GM18507 (cell line): ENCODE measurements around the gene PTPN23.
"Not testable (repeated sequence)": the region's sequence is repeated elsewhere in the genome, so short reads cannot be mapped to it uniquely, and the experiment has no call there.

Experiments used
- DNase-seq: peaks from one replicate; pipeline ENCODE4 v3.0.0; 2011; ENCODE audit warnings: low read depth; ENCODE audit not compliant: insufficient read length; ENCODE audit errors: extremely low spot score
- FAIRE-seq: peaks from 2 replicates; lab custom pipeline; 2011; peaks lifted over from hg19 to GRCh38; lab: Jason Lieb, UNC

Gene PTPN23

GRCh38 chr3:47370020-47370419 is 10.8 kb upstream of the PTPN23 start:
- FAIRE-seq, DNase-seq: not testable (repeated sequence)

- DNase-seq (peak; percentile 40), FAIRE-seq (peak; percentile 42)
Observed at GRCh38 chr3:47370887-47371697, 9.7 kb upstream of the PTPN23 start.

- FAIRE-seq (no peak), DNase-seq (no peak)
Observed at GRCh38 chr3:47374587-47374986, 6.2 kb upstream of the PTPN23 start.

- no peak for FAIRE-seq
- DNase-seq: no peak
Observed at GRCh38 chr3:47376393-47376792, 4.4 kb upstream of the PTPN23 start.

- DNase-seq (no peak), FAIRE-seq (no peak)
Observed at GRCh38 chr3:47377186-47377585, 3.6 kb upstream of the PTPN23 start.

- FAIRE-seq (no peak), DNase-seq (no peak)
Observed at GRCh38 chr3:47378869-47379268, 2.0 kb upstream of the PTPN23 start.

GRCh38 chr3:47379411-47379899 is 1.4 kb upstream of the PTPN23 start:
- FAIRE-seq: no peak

GRCh38 chr3:47380026-47380600 is 708 bp upstream of the PTPN23 start:
- DNase-seq (no peak), FAIRE-seq (peak; percentile 45)

More at GRCh38 chr3:47379411-47379899, 1.4 kb upstream of the PTPN23 start:
- DNase-seq: no peak

GRCh38 chr3:47381317-47382157 is 716 bp downstream of the PTPN23 start:
- peak; percentile 88 for FAIRE-seq
- peak; percentile 78 for DNase-seq

- DNase-seq (no peak), FAIRE-seq (no peak)
Observed at GRCh38 chr3:47384425-47384824, 3.6 kb downstream of the PTPN23 start.

- FAIRE-seq (no peak), DNase-seq (no peak)
Observed at GRCh38 chr3:47385007-47385406, 4.2 kb downstream of the PTPN23 start.

GRCh38 chr3:47385796-47386195 is 5.0 kb downstream of the PTPN23 start:
- DNase-seq (no peak), FAIRE-seq (no peak)

GRCh38 chr3:47392933-47393332 is 12.1 kb downstream of the PTPN23 start:
- DNase-seq: no peak
- no peak for FAIRE-seq

GRCh38 chr3:47394140-47394870 is 13.5 kb downstream of the PTPN23 start:
- FAIRE-seq (no peak), DNase-seq (no peak)

- FAIRE-seq: no peak
- no peak for DNase-seq
Observed at GRCh38 chr3:47394881-47395280, 14.1 kb downstream of the PTPN23 start.

GRCh38 chr3:47398228-47398627 is 17.4 kb downstream of the PTPN23 start:
- FAIRE-seq (no peak), DNase-seq (no peak)

GRCh38 chr3:47399016-47399415 is 18.2 kb downstream of the PTPN23 start:
- DNase-seq (no peak), FAIRE-seq (no peak)

GRCh38 chr3:47399531-47400270 is 18.9 kb downstream of the PTPN23 start:
- no peak for DNase-seq
- no peak for FAIRE-seq

GRCh38 chr3:47404431-47404876 is 23.6 kb downstream of the PTPN23 start:
- no peak for FAIRE-seq

More at GRCh38 chr3:47404431-47404876, 23.6 kb downstream of the PTPN23 start:
- no peak for DNase-seq
